Nephron progenitor cell (in vitro differentiated cells): ENCODE data around the gene GPC5.
A peak's percentile ranks its signal among the peaks of the same experiment; 100 is the strongest.

Experiments used
- DNase-seq: peaks from one replicate; pipeline ENCODE4 v3.0.0; 2021
- H3K27ac Mint-ChIP-seq: 2 replicates; pipeline ENCODE4 v1.8.0; 2021; ENCODE audit warnings: mild to moderate bottlenecking, moderate library complexity, mixed read lengths
- H3K27me3 Mint-ChIP-seq: 2 replicates; pipeline ENCODE4 v1.8.0; 2021; ENCODE audit warnings: mild to moderate bottlenecking, low read depth, mixed read lengths; ENCODE audit not compliant: poor library complexity
- H3K36me3 Mint-ChIP-seq: 2 replicates; pipeline ENCODE4 v1.8.0; 2021; ENCODE audit warnings: low read depth, mixed read lengths
- H3K4me1 Mint-ChIP-seq: 2 replicates; pipeline ENCODE4 v1.8.0; 2021; ENCODE audit warnings: mixed read lengths
- H3K4me3 Mint-ChIP-seq: 2 replicates; pipeline ENCODE4 v1.8.0; 2021; ENCODE audit warnings: mild to moderate bottlenecking, moderate library complexity, mixed read lengths
- H3K9me3 Mint-ChIP-seq: 2 replicates; pipeline ENCODE4 v1.8.0; 2021; ENCODE audit warnings: mild to moderate bottlenecking, moderate library complexity, mixed read lengths
- TF ChIP-seq, protein P1 (sequence below): fragments of 200-600 bp; sonication (generic); IDR thresholded peaks from 2 replicates; pipeline ENCODE4 v1.5.0; 2021; ENCODE audit warnings: antibody characterized with exemption

The GPC5 gene

DNA sequence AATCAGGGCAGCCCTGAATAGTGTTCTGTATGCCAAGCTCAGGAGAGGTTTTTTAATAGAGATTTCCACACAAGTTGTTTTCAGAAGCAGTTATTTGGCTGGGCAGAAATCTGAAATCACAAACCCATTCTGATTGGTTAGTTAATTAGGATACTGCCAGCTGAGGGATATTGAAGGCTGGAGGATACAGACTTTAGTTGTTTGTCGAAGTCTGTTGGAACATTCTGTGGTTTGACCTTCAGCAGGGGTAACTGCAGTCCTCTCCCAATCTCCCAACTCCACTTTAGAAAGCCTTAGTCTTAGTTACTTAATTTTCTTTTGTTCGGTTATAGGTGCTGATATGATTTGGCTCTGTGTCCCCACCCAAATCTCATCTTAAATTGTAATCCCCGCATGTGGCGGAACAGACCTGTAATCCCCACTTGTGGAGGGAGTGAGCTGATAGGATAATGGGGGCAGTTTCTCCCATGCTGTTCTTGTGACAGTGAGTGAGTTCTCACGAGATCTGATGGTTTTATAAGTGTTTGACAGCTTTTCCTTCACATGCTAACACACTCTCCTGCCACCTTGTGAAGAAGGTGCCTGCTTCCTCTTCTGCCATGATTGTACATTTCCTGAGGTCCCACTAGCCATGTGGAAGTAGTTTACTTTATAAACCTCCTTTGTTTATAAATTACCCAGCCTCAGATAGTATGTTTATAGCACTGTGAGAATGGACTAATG is 169.2 kb downstream of the GPC5 start:
- no peak for DNase-seq
- TF ChIP-seq, protein P1, sequence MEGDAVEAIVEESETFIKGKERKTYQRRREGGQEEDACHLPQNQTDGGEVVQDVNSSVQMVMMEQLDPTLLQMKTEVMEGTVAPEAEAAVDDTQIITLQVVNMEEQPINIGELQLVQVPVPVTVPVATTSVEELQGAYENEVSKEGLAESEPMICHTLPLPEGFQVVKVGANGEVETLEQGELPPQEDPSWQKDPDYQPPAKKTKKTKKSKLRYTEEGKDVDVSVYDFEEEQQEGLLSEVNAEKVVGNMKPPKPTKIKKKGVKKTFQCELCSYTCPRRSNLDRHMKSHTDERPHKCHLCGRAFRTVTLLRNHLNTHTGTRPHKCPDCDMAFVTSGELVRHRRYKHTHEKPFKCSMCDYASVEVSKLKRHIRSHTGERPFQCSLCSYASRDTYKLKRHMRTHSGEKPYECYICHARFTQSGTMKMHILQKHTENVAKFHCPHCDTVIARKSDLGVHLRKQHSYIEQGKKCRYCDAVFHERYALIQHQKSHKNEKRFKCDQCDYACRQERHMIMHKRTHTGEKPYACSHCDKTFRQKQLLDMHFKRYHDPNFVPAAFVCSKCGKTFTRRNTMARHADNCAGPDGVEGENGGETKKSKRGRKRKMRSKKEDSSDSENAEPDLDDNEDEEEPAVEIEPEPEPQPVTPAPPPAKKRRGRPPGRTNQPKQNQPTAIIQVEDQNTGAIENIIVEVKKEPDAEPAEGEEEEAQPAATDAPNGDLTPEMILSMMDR, result no peak
- Mint-ChIP-seq H3K4me1 (peaks cover 8% of the 10 kb centered on the region), H3K9me3 (no peaks in the 10 kb centered on the region), H3K4me3 (no peak overlapping the region), H3K27ac (no peak overlapping the region), H3K36me3 (no peaks in the 10 kb centered on the region), H3K27me3 (no peaks in the 10 kb centered on the region)

DNA sequence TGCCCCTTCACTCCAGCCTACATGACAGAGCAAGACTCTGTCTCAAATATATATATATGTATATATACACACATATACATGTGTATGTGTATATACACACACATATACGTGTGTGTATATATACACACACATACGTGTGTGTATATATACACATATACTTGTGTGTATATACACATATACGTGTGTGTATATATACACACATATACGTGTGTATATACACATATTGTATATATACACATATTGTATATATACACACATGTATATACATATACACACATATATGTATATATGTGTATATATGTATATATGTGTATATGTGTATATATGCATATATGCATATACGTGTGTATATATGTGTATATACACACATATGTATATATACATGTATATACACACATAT is 173.3 kb downstream of the GPC5 start:
- Mint-ChIP-seq H3K4me3 (no peak overlapping the region), H3K27ac (no peak overlapping the region), H3K27me3 (no peaks in the 10 kb centered on the region), H3K4me1 (peaks cover 8% of the 10 kb centered on the region), H3K9me3 (no peaks in the 10 kb centered on the region), H3K36me3 (no peaks in the 10 kb centered on the region)
- no peak for DNase-seq
- TF ChIP-seq, protein P1, result no peak

DNA sequence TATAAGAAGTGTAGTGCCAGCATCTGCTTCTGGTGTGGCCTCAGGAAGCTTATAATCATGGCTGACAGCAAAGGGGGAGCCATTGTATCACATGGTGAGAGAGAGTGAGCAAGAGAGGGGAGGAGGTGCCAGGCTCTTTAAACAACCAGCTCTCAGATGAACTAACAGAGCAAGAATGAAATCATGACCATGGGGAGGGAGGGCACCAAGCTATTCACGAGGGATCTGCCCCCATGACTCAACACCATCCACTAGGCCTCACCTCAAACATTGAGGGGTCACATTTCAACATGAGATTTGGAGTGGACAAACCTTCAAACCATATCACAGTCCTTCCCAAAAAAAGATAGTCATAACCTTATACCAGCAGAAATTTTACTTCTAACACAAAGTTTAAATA is 174.0 kb downstream of the GPC5 start:
- Mint-ChIP-seq H3K27me3 (no peaks in the 10 kb centered on the region), H3K36me3 (no peaks in the 10 kb centered on the region), H3K27ac (peak overlapping the region; percentile 43), H3K9me3 (no peaks in the 10 kb centered on the region), H3K4me3 (no peak overlapping the region), H3K4me1 (peaks cover 8% of the 10 kb centered on the region)
- no peak for DNase-seq
- TF ChIP-seq, protein P1, result no peak

DNA sequence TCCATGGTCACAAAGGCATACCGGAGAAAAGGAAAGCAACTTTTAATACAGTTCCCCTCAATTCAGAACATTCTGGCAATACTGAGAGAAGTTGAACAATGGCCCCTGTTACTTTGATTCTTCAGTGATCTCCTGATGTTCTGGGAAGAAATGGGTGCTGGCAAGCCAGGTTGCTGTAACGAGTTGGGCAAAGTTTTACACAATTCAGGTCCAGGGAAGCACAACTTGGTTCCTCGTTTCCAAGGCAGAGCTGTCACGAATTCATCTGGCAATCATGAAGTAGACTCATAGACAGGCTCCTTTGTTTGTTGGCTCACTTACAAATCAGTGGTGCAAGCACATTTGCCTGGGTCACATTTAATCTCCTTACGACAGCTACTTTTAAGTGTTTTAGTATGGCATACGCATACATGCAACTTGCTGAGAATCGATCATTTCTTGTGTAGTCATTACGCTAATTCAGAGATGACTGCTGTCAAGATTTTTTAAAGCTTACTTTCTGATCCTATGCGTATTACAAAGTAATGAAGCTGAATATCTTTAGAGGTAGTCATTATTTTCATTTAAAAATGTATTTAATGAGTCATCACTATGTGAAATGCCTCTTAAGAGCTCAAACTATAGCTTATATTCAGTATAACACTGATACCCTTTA is 174.7 kb downstream of the GPC5 start:
- Mint-ChIP-seq H3K4me3 (no peak overlapping the region), H3K4me1 (peaks cover 8% of the 10 kb centered on the region), H3K9me3 (no peaks in the 10 kb centered on the region), H3K27me3 (no peaks in the 10 kb centered on the region), H3K36me3 (no peaks in the 10 kb centered on the region), H3K27ac (no peak overlapping the region)
- no peak for DNase-seq
- TF ChIP-seq, protein P1, result no peak

DNA sequence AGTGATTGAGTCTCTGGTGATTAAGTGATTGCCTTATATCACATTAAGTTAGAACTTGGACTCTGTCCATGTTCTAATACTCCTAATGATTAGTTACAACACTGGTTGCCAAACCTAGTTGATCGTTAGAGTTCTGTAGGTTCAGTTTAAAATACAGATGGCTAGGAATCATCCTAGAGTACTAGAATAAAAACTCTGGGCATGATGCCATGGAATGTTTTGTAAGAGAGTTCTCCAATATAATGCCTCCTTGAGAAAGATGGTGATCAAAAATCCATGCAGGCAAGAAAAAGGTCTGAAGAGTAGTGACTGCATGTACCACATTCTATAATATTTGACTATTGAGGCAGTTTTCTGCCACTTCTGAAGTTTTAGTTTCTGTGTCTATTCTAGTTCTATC is 176.3 kb downstream of the GPC5 start:
- Mint-ChIP-seq H3K4me1 (no peaks in the 10 kb centered on the region), H3K27ac (no peak overlapping the region), H3K36me3 (no peaks in the 10 kb centered on the region), H3K4me3 (no peak overlapping the region), H3K9me3 (no peaks in the 10 kb centered on the region), H3K27me3 (no peaks in the 10 kb centered on the region)
- DNase-seq, result no peak
- TF ChIP-seq, protein P1, result no peak

DNA sequence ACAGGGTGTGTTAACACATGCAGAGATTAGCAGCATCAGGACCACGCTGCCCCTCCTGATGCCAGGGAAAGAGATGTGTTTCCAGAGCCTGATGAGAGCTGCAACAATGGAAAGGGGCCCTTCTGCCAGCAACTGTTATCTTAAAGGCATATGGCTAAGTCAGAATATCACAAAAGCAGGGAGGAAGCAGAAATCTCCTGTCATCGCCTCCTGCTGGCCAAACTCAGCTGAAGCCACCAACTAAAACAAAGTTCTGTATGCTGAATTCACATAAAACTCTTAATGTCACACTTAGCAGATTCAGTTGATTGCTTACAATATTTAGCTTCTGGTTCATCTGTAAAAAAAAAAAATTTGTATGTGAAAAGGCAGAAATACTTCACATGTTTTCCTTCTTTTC is 178.2 kb downstream of the GPC5 start:
- Mint-ChIP-seq H3K9me3 (no peaks in the 10 kb centered on the region), H3K27ac (no peak overlapping the region), H3K4me1 (no peaks in the 10 kb centered on the region), H3K27me3 (no peaks in the 10 kb centered on the region), H3K4me3 (no peak overlapping the region), H3K36me3 (no peaks in the 10 kb centered on the region)
- peak; percentile 4 for DNase-seq
- TF ChIP-seq, protein P1, result peak; percentile 41
